ENCODE results near the gene STIM1.

DNA sequence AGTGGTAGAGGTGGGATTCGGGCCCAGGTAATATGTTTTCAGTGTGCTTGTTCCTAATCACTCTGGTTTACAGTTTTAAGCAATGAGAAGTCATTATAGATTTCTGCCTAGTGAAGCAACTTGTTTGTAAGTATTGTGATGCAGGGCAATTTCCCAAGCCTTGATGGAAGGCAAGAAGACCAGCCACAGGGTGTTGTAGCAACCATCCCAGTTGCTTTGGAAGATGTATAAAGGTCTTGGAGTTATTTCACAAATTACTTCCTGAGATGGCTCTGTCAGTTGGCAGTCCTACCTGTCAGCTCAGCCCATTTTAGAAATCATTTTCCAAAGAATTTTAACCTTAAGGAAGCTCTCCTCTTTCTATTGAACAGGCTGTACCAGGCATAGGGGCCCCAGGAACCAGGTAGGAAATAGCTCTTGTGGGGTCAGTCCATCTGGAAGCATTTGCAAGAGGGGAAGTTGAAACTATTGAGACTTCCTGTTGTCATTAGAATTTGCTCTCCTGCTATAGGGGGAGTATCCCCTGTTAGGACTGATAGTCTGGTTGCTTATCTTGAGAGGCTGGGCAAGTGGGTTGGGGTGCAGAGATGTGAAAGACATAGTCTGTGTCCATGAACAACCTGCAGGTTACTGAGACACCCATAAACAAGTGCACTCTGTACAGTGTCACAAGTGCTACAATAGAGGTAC, 47.9 kb downstream of the STIM1 start:
- TF ChIP-seq EZH2 (IDR thresholded peaks at IDR 0.05) (no peak), POLR2AphosphoS5 (IDR thresholded peaks at IDR 0.05; ENCODE audit: borderline replicate concordance, low read depth, low read length) (no peak)
